ENCODE data around the gene UGT1A10.

The UGT1A10 gene

DNA sequence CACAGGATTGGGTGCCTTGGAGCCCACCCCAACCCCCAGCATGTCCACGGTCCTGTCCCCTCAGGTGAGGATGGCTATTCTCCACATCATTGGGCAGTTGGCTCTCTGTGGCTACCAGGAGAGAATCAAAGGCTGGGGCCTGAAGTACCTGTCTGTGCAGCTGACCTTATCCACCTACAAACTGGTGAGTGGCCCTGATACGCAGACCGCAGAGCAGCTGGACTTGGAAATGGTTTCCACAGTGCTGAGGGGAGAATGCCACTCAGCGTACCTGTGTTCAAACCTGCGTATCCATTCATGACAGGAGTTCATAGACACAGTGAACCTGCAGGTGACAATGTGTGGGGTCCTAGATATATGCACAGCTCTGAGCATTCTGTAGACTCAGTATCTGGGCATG is 163.5 kb downstream of the UGT1A10 start:
- no peak overlapping the region for H3K4me3 ChIP-seq (ENCODE audit: low read depth, low read length)
- TF ChIP-seq, protein P1, sequence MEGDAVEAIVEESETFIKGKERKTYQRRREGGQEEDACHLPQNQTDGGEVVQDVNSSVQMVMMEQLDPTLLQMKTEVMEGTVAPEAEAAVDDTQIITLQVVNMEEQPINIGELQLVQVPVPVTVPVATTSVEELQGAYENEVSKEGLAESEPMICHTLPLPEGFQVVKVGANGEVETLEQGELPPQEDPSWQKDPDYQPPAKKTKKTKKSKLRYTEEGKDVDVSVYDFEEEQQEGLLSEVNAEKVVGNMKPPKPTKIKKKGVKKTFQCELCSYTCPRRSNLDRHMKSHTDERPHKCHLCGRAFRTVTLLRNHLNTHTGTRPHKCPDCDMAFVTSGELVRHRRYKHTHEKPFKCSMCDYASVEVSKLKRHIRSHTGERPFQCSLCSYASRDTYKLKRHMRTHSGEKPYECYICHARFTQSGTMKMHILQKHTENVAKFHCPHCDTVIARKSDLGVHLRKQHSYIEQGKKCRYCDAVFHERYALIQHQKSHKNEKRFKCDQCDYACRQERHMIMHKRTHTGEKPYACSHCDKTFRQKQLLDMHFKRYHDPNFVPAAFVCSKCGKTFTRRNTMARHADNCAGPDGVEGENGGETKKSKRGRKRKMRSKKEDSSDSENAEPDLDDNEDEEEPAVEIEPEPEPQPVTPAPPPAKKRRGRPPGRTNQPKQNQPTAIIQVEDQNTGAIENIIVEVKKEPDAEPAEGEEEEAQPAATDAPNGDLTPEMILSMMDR (IDR thresholded peaks at IDR 0.05; ENCODE audit: borderline replicate concordance, insufficient read depth, low read depth, low read length): no peak

DNA sequence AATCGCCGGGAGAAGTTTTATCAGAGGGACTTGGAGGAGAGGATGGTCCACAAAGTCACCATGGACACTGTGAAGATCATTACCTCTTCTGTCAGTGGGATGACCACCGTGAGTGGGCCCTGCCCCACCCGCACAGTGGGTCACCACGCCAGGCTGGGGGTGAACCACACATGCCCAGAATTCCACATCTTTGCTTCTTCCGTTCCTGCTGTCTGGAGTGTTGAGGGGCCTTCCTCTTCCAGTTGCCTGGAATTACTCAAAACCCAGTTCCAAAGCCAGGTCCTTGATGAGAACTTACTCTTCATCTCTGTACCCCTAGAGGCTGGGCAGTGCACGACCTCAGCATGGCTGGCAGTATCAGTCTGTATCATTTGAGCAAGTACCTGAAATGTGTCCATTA is 164.0 kb downstream of the UGT1A10 start:
- no peak overlapping the region for H3K4me3 ChIP-seq (ENCODE audit: low read depth, low read length)
- TF ChIP-seq, protein P1 (IDR thresholded peaks at IDR 0.05; ENCODE audit: borderline replicate concordance, insufficient read depth, low read depth, low read length): no peak

DNA sequence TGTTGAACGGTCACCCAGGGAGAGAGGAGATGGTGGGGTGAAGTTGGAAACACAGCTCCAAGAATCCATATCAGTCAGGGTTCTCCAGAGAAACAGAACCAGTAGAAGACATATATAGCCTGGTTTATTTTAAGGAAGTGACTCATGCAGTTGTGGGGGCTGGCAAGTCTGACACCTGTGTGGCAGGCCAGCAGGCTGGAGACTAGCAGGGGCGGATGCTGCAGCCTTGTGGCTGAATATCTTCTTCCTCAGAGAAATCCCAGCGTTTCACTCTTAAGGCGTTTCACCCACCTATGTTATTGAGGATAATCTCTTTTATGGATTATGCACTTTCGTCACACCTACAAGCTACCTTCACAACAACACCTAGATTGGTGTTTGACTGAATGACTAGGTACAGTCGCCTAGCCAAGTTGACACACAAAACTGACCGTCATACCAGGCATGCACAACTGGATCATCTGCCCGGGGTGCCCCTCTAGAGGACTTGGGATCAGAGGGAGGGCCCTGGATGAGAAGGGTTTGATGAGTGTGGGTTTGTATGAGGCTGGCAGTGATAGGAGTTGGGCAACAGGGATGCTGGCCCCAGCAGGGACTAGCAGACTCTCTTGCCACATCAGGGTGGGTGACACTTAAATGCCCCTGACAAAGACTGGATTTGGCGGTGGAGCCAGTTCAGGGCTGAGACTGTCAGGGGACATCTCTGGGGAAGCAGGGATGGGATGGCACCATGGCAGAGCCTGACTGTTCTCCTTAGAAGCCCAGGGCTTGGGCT is 165.3 kb downstream of the UGT1A10 start:
- TF ChIP-seq, protein P1 (IDR thresholded peaks at IDR 0.05; ENCODE audit: borderline replicate concordance, insufficient read depth, low read depth, low read length): no peak
- H3K4me3 ChIP-seq (ENCODE audit: low read depth, low read length): no peak overlapping the region

DNA sequence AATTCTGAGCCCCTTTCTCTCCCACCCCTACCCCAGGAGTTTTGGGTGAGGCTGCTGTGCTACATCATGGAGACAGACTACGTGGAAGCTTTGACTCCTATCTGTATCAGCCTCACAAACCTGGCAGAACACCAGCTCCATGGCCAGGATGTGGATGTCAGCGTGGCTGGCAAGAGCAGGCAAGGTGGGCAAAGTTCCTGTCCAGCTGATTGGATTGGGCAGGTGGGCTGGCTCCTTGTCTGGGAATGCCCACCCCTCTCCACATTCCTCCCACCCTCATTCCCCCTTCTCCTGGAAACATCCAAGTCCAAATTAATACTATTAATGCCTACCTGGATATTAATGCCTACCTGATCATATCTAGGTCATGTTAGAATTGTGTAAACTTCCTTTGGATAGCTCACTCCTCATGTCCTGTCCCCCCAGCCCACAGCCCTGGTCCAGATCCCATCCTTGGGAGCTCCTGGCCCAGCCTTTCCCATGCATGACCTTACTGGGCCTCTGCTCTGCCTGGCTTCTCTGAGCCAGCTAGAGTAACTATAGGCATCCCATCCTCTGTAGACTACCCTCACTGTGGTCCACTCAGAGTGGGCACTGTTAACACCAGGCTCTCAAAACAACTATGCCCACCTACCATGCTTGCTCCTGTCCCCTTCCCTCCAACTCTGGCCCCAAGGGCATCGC is 166.0 kb downstream of the UGT1A10 start:
- TF ChIP-seq, protein P1 (IDR thresholded peaks at IDR 0.05; ENCODE audit: borderline replicate concordance, insufficient read depth, low read depth, low read length): no peak
- no peak overlapping the region for H3K4me3 ChIP-seq (ENCODE audit: low read depth, low read length)

DNA sequence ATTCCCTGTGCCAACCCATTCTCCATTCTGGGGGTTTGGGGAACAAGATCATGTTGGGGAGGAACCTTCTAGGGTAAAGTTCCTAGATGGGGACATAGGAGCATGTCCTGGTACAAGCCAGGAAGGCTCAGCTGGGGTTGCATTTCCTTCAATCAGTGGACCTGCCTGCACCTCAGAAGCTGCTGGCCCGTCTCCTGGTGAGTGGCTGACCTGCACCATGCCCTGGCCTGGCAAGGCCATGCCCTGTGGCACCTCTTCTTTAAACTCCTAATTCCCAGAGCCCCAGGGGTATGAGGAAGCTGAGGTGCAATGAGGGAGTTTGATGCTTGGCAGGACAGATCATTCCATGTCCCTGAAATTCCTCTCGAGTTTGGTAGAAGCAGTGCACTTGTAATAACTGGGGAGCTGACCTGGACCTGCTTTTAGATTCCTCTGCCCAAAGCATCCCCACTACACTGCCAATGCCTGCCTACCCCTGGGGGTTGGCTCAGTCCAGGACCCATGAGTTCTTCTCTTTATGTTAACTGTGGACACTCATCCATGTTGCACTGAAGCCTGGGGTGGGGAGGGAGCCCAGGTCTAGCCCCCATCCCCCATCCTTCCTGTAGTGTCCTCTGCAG is 167.2 kb downstream of the UGT1A10 start:
- H3K4me3 ChIP-seq (ENCODE audit: low read depth, low read length): no peak overlapping the region
- TF ChIP-seq, protein P1 (IDR thresholded peaks at IDR 0.05; ENCODE audit: borderline replicate concordance, insufficient read depth, low read depth, low read length): no peak

DNA sequence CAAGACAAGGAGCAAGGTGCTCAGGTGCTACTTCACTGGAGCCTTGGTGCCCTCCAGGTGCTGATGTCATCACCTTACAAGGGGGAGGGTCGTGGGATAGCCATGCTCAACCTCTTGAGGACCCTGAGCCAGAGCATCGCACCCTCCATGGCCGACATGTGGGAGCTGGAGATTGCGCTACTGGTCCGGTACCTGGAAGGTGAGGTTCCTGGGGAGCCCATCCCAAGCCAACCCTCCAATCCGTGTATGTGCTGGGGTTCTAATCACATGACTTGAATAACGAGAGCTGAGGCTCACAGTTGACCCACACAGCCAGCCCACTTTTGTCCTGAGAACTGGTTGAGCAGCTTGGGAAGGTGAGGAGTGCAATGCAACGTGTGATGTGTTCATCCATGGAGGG is 167.7 kb downstream of the UGT1A10 start:
- no peak overlapping the region for H3K4me3 ChIP-seq (ENCODE audit: low read depth, low read length)
- TF ChIP-seq, protein P1 (IDR thresholded peaks at IDR 0.05; ENCODE audit: borderline replicate concordance, insufficient read depth, low read depth, low read length): no peak

Measured in GM12875 (cell line).